ENCODE results near the gene CTXND1.

Gene CTXND1

DNA sequence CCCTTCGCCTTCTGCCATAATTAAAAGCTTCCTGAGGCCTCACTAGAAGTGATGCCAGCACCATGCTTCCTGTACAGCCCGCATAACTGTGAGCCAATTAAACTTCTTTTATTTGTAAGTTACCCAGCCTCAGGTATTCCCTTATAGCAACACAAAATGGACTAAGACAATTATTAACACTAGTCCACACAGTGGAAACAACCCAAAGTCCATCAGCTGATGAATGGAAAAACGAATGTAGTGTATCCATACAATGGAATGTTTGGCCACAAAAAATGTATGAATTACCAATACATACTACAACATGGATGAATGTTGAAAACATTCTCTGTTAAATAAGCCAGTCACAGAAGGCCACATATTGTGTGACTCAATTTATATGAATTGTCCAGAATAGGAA, 22.5 kb upstream of the CTXND1 start:
- no peak for TF ChIP-seq CTCF (IDR thresholded peaks at IDR 0.05; ENCODE audit: insufficient read depth, low read length, missing control alignments)
- DNase-seq (ENCODE audit: low read depth, low spot score): no peak
- no peak overlapping the region for H3K4me3 ChIP-seq (ENCODE audit: low read depth, low read length)
- ChIA-PET POLR2A (no interaction called here), CTCF (interaction anchor here (1.4 kb wide), 1 partner anchor 40 kb away, joined by 3 read pairs; no protein-coding TSS in a partner anchor)

DNA sequence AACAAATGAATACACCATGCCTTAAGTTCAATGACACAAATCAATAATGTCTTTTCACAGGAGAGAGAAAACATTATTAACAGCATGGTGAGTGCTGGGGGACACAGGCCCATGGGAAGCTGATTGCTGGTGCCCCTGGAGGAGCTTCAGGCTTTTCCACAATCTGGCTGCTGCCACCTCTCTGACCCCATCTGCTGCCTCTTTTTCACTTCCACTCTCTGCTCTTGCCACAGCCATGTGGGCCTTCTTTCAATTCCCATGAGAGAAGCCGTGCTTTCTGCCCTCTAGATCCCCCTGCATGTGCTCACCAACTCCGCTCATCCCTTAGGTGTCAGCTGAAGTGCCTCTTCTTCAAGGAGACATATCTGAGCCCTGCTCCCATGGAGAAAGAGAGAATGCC, 21.0 kb upstream of the CTXND1 start:
- CTCF ChIA-PET: no interaction called here
- no peak for DNase-seq (ENCODE audit: low read depth, low spot score)
- POLR2A ChIA-PET: no interaction called here
- no peak for TF ChIP-seq CTCF (IDR thresholded peaks at IDR 0.05; ENCODE audit: insufficient read depth, low read length, missing control alignments)
- no peak overlapping the region for H3K4me3 ChIP-seq (ENCODE audit: low read depth, low read length)

DNA sequence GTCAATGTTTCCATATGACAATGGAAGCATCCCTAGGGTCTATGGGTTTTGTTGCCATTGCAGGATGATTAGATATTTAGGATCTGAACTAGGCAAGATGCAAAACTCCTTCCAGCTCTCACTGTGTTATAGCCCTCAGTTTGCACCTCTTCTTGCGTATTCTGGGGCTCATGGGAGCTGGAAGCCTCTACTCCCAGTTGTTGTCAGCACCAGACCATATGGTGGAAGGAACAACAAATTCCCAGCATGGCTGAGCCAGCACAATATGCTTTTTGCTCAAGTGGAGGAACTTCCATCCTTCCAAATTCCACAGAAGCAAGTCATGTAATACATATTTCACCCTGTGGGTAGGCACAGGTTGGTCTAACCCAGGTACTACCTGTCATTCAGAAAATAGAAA, 18.5 kb upstream of the CTXND1 start:
- DNase-seq (ENCODE audit: low read depth, low spot score): no peak
- CTCF ChIA-PET: no interaction called here
- POLR2A ChIA-PET: no interaction called here
- TF ChIP-seq CTCF (IDR thresholded peaks at IDR 0.05; ENCODE audit: insufficient read depth, low read length, missing control alignments): no peak
- no peak overlapping the region for H3K4me3 ChIP-seq (ENCODE audit: low read depth, low read length)

- TF ChIP-seq CTCF (IDR thresholded peaks at IDR 0.05; ENCODE audit: insufficient read depth, low read length, missing control alignments): no peak
- CTCF ChIA-PET: no interaction called here
- H3K4me3 ChIP-seq (ENCODE audit: low read depth, low read length): no peak overlapping the region
- POLR2A ChIA-PET: no interaction called here
- DNase-seq (ENCODE audit: low read depth, low spot score): no peak
These were observed 16.1 kb upstream of the CTXND1 start for GRCh38 chr15:80268101-80268500.

DNA sequence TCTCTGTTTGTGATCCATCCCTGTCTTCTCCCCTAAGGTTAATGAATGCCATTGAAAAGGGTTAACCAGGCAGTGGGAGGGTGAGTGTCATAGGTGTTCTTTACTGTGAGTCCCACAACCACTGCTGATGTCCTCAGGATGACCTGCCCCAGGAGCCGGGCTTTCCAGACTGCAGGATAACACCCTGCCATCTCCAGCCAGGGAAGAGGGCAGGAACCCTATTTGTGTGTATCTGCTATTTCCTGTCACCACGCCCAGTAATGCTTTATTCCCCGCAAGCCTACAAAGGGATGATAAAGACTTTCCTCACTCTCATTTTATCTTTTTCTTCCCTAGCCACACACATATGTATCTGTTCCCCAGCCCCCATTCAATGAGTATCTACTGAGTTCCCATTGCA, 15.6 kb upstream of the CTXND1 start:
- TF ChIP-seq CTCF (IDR thresholded peaks at IDR 0.05; ENCODE audit: insufficient read depth, low read length, missing control alignments): no peak
- ChIA-PET POLR2A (no interaction called here), CTCF (no interaction called here)

DNA sequence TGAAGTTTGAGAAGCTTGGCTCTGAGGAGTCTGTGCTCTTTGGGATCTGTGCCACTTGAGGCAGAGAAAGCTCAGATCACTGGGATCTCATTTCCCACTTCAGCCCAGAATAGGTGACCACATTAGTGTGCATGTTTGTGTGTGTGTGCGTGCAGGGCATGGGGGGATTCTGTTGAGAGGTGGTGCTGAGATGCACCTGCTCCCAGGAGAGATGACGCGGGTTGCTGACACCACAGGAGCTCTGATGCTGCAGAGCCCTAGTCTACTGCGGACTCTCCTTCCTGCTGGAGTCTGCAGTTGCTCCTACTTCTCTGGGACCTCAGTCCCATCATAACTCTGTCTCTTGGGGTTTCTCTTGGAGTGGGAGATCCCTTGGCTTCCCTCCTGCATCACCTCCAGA, 14.7 kb upstream of the CTXND1 start:
- ChIA-PET CTCF (no interaction called here), POLR2A (no interaction called here)
- no peak for TF ChIP-seq CTCF (IDR thresholded peaks at IDR 0.05; ENCODE audit: insufficient read depth, low read length, missing control alignments)
- H3K4me3 ChIP-seq (ENCODE audit: low read depth, low read length): no peak overlapping the region
- no peak for DNase-seq (ENCODE audit: low read depth, low spot score)

More for the DNA sequence above, 15.6 kb upstream of the CTXND1 start:
- no peak overlapping the region for H3K4me3 ChIP-seq (ENCODE audit: low read depth, low read length)
- DNase-seq (ENCODE audit: low read depth, low spot score): no peak

All from AG04449 (cell line).